K562 (cell line): ENCODE results near the gene PRUNE1. TPM values are rescaled to one million over a fixed set of nuclear protein-coding genes. Genes with fewer than 3 reads are reported as not detected.

Experiments
- BHLHE40 ChIP-seq: IDR thresholded peaks from 2 replicates; pipeline ENCODE4 v1.6.1; 2011; ENCODE audit warnings: low read length, improper control_type of control experiment
- BRD4 ChIP-seq: fragments of 200-600 bp; sonication (generic); IDR thresholded peaks from 2 replicates; pipeline ENCODE4 v1.6.1; 2017; ENCODE audit warnings: inconsistent platforms
- ELF4 ChIP-seq: fragments of 450-650 bp; formaldehyde crosslinking; IDR thresholded peaks from 2 replicates; pipeline ENCODE4 v1.4.0; 2022; ENCODE audit warnings: missing genetic modification characterization
- FIP1L1 ChIP-seq: fragments of 200-400 bp; formaldehyde crosslinking; IDR thresholded peaks from 2 replicates; pipeline ENCODE4 v1.6.1; 2018; ENCODE audit warnings: mild to moderate bottlenecking, low read depth, low read length; ENCODE audit not compliant: poor library complexity, severe bottlenecking
- ID3 ChIP-seq, 2 experiments: fragments of 250-450 bp in 1 of 2; fragments of 450-650 bp in 1 of 2; sonication (Bioruptor Pico) in 1 of 2; IDR thresholded peaks; 2 replicates each; pipeline versions ENCODE4 v1.6.1 to v1.8.0; 2016 to 2021; ENCODE audit warnings: mild to moderate bottlenecking in 2 of 2, moderate library complexity in 2 of 2, missing compliant biosample characterization in 1 of 2, missing genetic modification characterization in 1 of 2
- MECOM ChIP-seq: fragments of 250-450 bp; sonication (Bioruptor Pico); IDR thresholded peaks from 2 replicates; pipeline ENCODE4 v1.8.0; 2022; ENCODE audit warnings: inconsistent platforms
- MXI1 ChIP-seq: IDR thresholded peaks from 2 replicates; pipeline ENCODE4 v1.6.1; 2011; ENCODE audit warnings: low read depth, mild to moderate bottlenecking, improper control_type of control experiment, low read length
- NRF1 ChIP-seq, 2 experiments: fragments of 450-650 bp; IDR thresholded peaks in 1 of 2; conservative IDR thresholded peaks in 1 of 2; 2 replicates each; pipeline ENCODE4 v1.6.1; 2014; ENCODE audit warnings: mild to moderate bottlenecking in 2 of 2
- SREBF1 ChIP-seq: fragments of 150-350 bp; IDR thresholded peaks from 2 replicates; pipeline ENCODE4 v1.6.1; 2014; ENCODE audit warnings: antibody characterized with exemption, low read depth, low read length, borderline replicate concordance
- ZNF239 ChIP-seq: fragments of 250-450 bp; sonication (Bioruptor Pico); IDR thresholded peaks from 2 replicates; pipeline ENCODE4 v1.4.0; 2020; ENCODE audit warnings: mild to moderate bottlenecking
- ZNF444 ChIP-seq: fragments of 250-450 bp; sonication (Bioruptor Pico); IDR thresholded peaks from 2 replicates; pipeline ENCODE4 v1.4.0; 2020; ENCODE audit warnings: mild to moderate bottlenecking, moderate library complexity
- polyA plus RNA-seq, 8 experiments: library from polyadenylated mRNA; depleted of rRNA in 4 of 8; stranded (reverse) in 5 of 8; unstranded in 3 of 8; fragments of >200 nt; fragmentation: Nextera tagmentation in 2 of 8; fragmentation: Illumina TruSeq in 1 of 8; extraction: Ambion mirVana in 2 of 8; extraction: Trizol in 1 of 8; gene quantifications; 2 replicates each; pipeline versions ENCODE4 v1.2.1 to v1.2.3, GENCODE V29; 2011 to 2014; ENCODE audit warnings: inconsistent platforms in 1 of 8, missing spikeins in 1 of 8
- total RNA-seq, 7 experiments: library from RNA; depleted of rRNA in 6 of 7; stranded (reverse); fragments of >200 nt in 6 of 7; fragmentation: Illumina TruSeq in 2 of 7; extraction: Trizol in 2 of 7; gene quantifications; 2 replicates each; pipeline versions ENCODE4 v1.2.1 to v1.2.3, GENCODE V29; 2011 to 2021; ENCODE audit warnings: low replicate concordance in 1 of 7
- TF ChIP-seq, protein P1 (sequence below): fragments of 450-650 bp; formaldehyde crosslinking; IDR thresholded peaks from 2 replicates; pipeline ENCODE4 v1.4.0; 2022; ENCODE audit warnings: missing genetic modification characterization
- TF ChIP-seq, protein P2 (sequence below): IDR thresholded peaks from 3 replicates; pipeline ENCODE4 v1.6.1; 2011; ENCODE audit warnings: borderline replicate concordance, mild to moderate bottlenecking; ENCODE audit not compliant: insufficient read length, insufficient read depth
- TF ChIP-seq, protein P3 (sequence below): fragments of 250-450 bp; sonication (Bioruptor Pico); IDR thresholded peaks from 2 replicates; pipeline ENCODE4 v1.8.0; 2022; ENCODE audit warnings: moderate library complexity, mild to moderate bottlenecking, inconsistent platforms
- TF ChIP-seq, protein P4 (sequence below), 2 experiments: fragments of 450-650 bp in 1 of 2; IDR thresholded peaks; 2 replicates each; pipeline ENCODE4 v1.6.1; 2011 to 2017; ENCODE audit warnings: low read depth in 2 of 2, antibody characterized with exemption in 1 of 2, borderline replicate concordance in 1 of 2, low read length in 1 of 2, mild to moderate bottlenecking in 1 of 2, mixed read lengths in 1 of 2; ENCODE audit not compliant: control insufficient read depth in 1 of 2
- TF ChIP-seq, protein P5 (sequence below): sonication (generic); formaldehyde crosslinking; IDR thresholded peaks from 2 replicates; pipeline ENCODE4 v1.8.0; 2022; ENCODE audit warnings: missing genetic modification reagents, mild to moderate bottlenecking, moderate library complexity, borderline replicate concordance

PRUNE1 gene
- total and polyA plus RNA-seq, 9 of the 15 experiments (the other 6 are each of a cell fraction or from before 2014, with no cell fraction given) = 16.7 to 48.3 (median 26.2) TPM

- TF ChIP-seq, protein P1, sequence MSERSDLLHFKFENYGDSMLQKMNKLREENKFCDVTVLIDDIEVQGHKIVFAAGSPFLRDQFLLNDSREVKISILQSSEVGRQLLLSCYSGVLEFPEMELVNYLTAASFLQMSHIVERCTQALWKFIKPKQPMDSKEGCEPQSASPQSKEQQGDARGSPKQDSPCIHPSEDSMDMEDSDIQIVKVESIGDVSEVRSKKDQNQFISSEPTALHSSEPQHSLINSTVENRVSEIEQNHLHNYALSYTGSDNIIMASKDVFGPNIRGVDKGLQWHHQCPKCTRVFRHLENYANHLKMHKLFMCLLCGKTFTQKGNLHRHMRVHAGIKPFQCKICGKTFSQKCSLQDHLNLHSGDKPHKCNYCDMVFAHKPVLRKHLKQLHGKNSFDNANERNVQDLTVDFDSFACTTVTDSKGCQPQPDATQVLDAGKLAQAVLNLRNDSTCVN (CRISPR knock-in tag) = no peak
- TF ChIP-seq, protein P2, sequence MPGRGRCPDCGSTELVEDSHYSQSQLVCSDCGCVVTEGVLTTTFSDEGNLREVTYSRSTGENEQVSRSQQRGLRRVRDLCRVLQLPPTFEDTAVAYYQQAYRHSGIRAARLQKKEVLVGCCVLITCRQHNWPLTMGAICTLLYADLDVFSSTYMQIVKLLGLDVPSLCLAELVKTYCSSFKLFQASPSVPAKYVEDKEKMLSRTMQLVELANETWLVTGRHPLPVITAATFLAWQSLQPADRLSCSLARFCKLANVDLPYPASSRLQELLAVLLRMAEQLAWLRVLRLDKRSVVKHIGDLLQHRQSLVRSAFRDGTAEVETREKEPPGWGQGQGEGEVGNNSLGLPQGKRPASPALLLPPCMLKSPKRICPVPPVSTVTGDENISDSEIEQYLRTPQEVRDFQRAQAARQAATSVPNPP = no peak
- TF ChIP-seq MECOM (CRISPR knock-in tag) (0 out of 2 replicates have a peak, but pooled peaks have one; percentile 45), ZNF239 (CRISPR knock-in tag) (no peak), MXI1 (no peak), ID3 (CRISPR knock-in tag; IDR thresholded peaks at IDR 0.05) (no peak), ID3 (tag; IDR thresholded peaks at IDR 0.05) (no peak), ZNF444 (CRISPR knock-in tag) (no peak), FIP1L1 (peak; percentile 83), BHLHE40 (no peak), SREBF1 (no peak), ELF4 (CRISPR knock-in tag) (no peak), BRD4 (no peak), NRF1 (conservative IDR thresholded peaks at IDR 0.05 in 1 of 2, IDR thresholded peaks at IDR 0.05 in 1 of 2) (peak; percentile 30 to 38; a peak in 2 of 4 replicates)
- TF ChIP-seq, protein P3, sequence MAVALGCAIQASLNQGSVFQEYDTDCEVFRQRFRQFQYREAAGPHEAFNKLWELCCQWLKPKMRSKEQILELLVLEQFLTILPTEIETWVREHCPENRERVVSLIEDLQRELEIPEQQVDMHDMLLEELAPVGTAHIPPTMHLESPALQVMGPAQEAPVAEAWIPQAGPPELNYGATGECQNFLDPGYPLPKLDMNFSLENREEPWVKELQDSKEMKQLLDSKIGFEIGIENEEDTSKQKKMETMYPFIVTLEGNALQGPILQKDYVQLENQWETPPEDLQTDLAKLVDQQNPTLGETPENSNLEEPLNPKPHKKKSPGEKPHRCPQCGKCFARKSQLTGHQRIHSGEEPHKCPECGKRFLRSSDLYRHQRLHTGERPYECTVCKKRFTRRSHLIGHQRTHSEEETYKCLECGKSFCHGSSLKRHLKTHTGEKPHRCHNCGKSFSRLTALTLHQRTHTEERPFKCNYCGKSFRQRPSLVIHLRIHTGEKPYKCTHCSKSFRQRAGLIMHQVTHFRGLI (CRISPR knock-in tag) = no peak
- TF ChIP-seq, protein P4, sequence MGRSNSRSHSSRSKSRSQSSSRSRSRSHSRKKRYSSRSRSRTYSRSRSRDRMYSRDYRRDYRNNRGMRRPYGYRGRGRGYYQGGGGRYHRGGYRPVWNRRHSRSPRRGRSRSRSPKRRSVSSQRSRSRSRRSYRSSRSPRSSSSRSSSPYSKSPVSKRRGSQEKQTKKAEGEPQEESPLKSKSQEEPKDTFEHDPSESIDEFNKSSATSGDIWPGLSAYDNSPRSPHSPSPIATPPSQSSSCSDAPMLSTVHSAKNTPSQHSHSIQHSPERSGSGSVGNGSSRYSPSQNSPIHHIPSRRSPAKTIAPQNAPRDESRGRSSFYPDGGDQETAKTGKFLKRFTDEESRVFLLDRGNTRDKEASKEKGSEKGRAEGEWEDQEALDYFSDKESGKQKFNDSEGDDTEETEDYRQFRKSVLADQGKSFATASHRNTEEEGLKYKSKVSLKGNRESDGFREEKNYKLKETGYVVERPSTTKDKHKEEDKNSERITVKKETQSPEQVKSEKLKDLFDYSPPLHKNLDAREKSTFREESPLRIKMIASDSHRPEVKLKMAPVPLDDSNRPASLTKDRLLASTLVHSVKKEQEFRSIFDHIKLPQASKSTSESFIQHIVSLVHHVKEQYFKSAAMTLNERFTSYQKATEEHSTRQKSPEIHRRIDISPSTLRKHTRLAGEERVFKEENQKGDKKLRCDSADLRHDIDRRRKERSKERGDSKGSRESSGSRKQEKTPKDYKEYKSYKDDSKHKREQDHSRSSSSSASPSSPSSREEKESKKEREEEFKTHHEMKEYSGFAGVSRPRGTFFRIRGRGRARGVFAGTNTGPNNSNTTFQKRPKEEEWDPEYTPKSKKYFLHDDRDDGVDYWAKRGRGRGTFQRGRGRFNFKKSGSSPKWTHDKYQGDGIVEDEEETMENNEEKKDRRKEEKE (IDR thresholded peaks at IDR 0.05; ENCODE audit: borderline replicate concordance in 1 of 2, control insufficient read depth in 1 of 2, low read depth in 2 of 2, low read length in 1 of 2) = no peak
- TF ChIP-seq, protein P5, sequence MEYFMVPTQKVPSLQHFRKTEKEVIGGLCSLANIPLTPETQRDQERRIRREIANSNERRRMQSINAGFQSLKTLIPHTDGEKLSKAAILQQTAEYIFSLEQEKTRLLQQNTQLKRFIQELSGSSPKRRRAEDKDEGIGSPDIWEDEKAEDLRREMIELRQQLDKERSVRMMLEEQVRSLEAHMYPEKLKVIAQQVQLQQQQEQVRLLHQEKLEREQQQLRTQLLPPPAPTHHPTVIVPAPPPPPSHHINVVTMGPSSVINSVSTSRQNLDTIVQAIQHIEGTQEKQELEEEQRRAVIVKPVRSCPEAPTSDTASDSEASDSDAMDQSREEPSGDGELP (CRISPR knock-in tag) = no peak
These were observed 33.4 kb upstream of the PRUNE1 start, which contains the start of gene CERS2 (continued) for GRCh38 chr1:150974580-150975478.
